ENCODE data around the gene SHB. TPM values are rescaled to one million over a fixed set of nuclear protein-coding genes. Genes with fewer than 3 reads are reported as not detected.

SHB gene
- total RNA-seq, 2 experiments from 2014 or later: 1.1 to 1.2 TPM

GRCh38 chr9:37919246-37919955, 149.6 kb downstream of the SHB start:
- intact Hi-C loops (cut with DNase I, micrococcal nuclease): no loop called here
- Mint-ChIP-seq H3K9me3 (no peaks in the 10 kb centered on the region), H3K27me3 (no peaks in the 10 kb centered on the region), H3K36me3 (ENCODE audit: low read depth) (no peaks in the 10 kb centered on the region), H3K27ac (no peak overlapping the region), H3K4me1 (ENCODE audit: low read depth) (no peaks in the 10 kb centered on the region), H3K4me3 (no peak overlapping the region)
- POLR2A ChIA-PET: no interaction called here
- H3K27ac ChIP-seq (ENCODE audit: low read depth in 1 of 2, low read length in 2 of 2): no peak overlapping the region
- CTCF ChIA-PET: interaction anchor here (1.4 kb wide), 1 partner anchor 168 kb away, joined by 3 read pairs; no protein-coding TSS in a partner anchor
- H3K36me3 ChIP-seq (ENCODE audit: insufficient read depth, low read length): no peaks in the 10 kb centered on the region
- no peak for TF ChIP-seq CTCF (IDR thresholded peaks at IDR 0.05)
- H3K9me3 ChIP-seq (ENCODE audit: control insufficient read depth in 1 of 2, insufficient read depth in 1 of 2, low read length in 2 of 2): no peaks in the 10 kb centered on the region
- no peaks in the 10 kb centered on the region for H3K4me1 ChIP-seq (ENCODE audit: insufficient read depth, low read length)
- ATAC-seq (ENCODE audit: poor library complexity) (no peak), DNase-seq (no peak)
- H3K4me3 ChIP-seq (ENCODE audit: low read length): no peak overlapping the region
- no peaks in the 10 kb centered on the region for H3K27me3 ChIP-seq (ENCODE audit: control insufficient read depth in 1 of 2, insufficient read depth in 2 of 2, low read length in 2 of 2)

- H3K27ac Mint-ChIP-seq: no peak overlapping the region
- no peak for DNase-seq
- H3K4me1 Mint-ChIP-seq (ENCODE audit: low read depth): no peaks in the 10 kb centered on the region
- H3K27ac ChIP-seq (ENCODE audit: low read depth in 1 of 2, low read length in 2 of 2): no peak overlapping the region
- CTCF ChIA-PET: interaction anchor here (1.4 kb wide), 1 partner anchor 169 kb away, joined by 3 read pairs; no protein-coding TSS in a partner anchor
- POLR2A ChIA-PET: no interaction called here
- no peaks in the 10 kb centered on the region for H3K9me3 ChIP-seq (ENCODE audit: control insufficient read depth in 1 of 2, insufficient read depth in 1 of 2, low read length in 2 of 2)
- intact Hi-C loops (cut with DNase I, micrococcal nuclease): no loop called here
- H3K4me1 ChIP-seq (ENCODE audit: insufficient read depth, low read length): no peaks in the 10 kb centered on the region
- no peaks in the 10 kb centered on the region for H3K27me3 ChIP-seq (ENCODE audit: control insufficient read depth in 1 of 2, insufficient read depth in 2 of 2, low read length in 2 of 2)
- TF ChIP-seq CTCF (IDR thresholded peaks at IDR 0.05): no peak
- no peaks in the 10 kb centered on the region for H3K9me3 Mint-ChIP-seq
- no peak overlapping the region for H3K4me3 Mint-ChIP-seq
- no peaks in the 10 kb centered on the region for H3K36me3 ChIP-seq (ENCODE audit: insufficient read depth, low read length)
- peaks cover under 1% of the 10 kb centered on the region for H3K27me3 Mint-ChIP-seq
- no peaks in the 10 kb centered on the region for H3K36me3 Mint-ChIP-seq (ENCODE audit: low read depth)
- no peak overlapping the region for H3K4me3 ChIP-seq (ENCODE audit: low read length)
- ATAC-seq (ENCODE audit: poor library complexity): no peak
These were observed 150.3 kb downstream of the SHB start for GRCh38 chr9:37918665-37919170.

GRCh38 chr9:37917801-37918664, 151.0 kb downstream of the SHB start:
- Histone ChIP-seq H3K27ac (ENCODE audit: low read depth in 1 of 2, low read length in 2 of 2) (no peak overlapping the region), H3K4me1 (ENCODE audit: insufficient read depth, low read length) (no peaks in the 10 kb centered on the region), H3K9me3 (ENCODE audit: control insufficient read depth in 1 of 2, insufficient read depth in 1 of 2, low read length in 2 of 2) (no peaks in the 10 kb centered on the region), H3K4me3 (ENCODE audit: low read length) (no peak overlapping the region), H3K27me3 (ENCODE audit: control insufficient read depth in 1 of 2, insufficient read depth in 2 of 2, low read length in 2 of 2) (no peaks in the 10 kb centered on the region), H3K36me3 (ENCODE audit: insufficient read depth, low read length) (no peaks in the 10 kb centered on the region)
- no peak for ATAC-seq (ENCODE audit: poor library complexity)
- no peak for DNase-seq
- Mint-ChIP-seq H3K9me3 (no peaks in the 10 kb centered on the region), H3K4me3 (no peak overlapping the region), H3K36me3 (ENCODE audit: low read depth) (no peaks in the 10 kb centered on the region), H3K27ac (no peak overlapping the region), H3K27me3 (peaks cover 5% of the 10 kb centered on the region), H3K4me1 (ENCODE audit: low read depth) (no peaks in the 10 kb centered on the region)
- no peak for TF ChIP-seq CTCF (IDR thresholded peaks at IDR 0.05)
- ChIA-PET POLR2A (no interaction called here), CTCF (interaction anchor here (1.4 kb wide), 1 partner anchor 169 kb away, joined by 3 read pairs; no protein-coding TSS in a partner anchor)
- intact Hi-C loops (cut with DNase I, micrococcal nuclease): no loop called here
